IgD-negative memory B cell (primary cell): ENCODE measurements around the gene OTOP2. TPM values are rescaled to one million over a fixed set of nuclear protein-coding genes. Genes with fewer than 3 reads are reported as not detected.

Experiments
- H3K27ac Mint-ChIP-seq, 3 donors: one replicate each; pipeline ENCODE4 v1.8.0; 2020 to 2022; ENCODE audit warnings: mild to moderate bottlenecking in 3 of 3, mixed read lengths in 3 of 3, moderate library complexity in 1 of 3
- H3K27me3 Mint-ChIP-seq: one replicate; pipeline ENCODE4 v1.8.0; 2021; ENCODE audit warnings: mixed read lengths
- H3K36me3 Mint-ChIP-seq: one replicate; pipeline ENCODE4 v1.8.0; 2020; ENCODE audit warnings: mild to moderate bottlenecking, mixed read lengths
- H3K4me1 Mint-ChIP-seq, 3 donors: one replicate each; pipeline ENCODE4 v1.8.0; 2020 to 2022; ENCODE audit warnings: mixed read lengths in 3 of 3, mild to moderate bottlenecking in 1 of 3
- H3K4me3 Mint-ChIP-seq, 4 donors: one replicate each; pipeline ENCODE4 v1.8.0; 2020 to 2022; ENCODE audit warnings: mild to moderate bottlenecking in 4 of 4, mixed read lengths in 4 of 4, moderate library complexity in 3 of 4
- H3K9me3 Mint-ChIP-seq, 3 donors: one replicate each; pipeline ENCODE4 v1.8.0; 2020 to 2021; ENCODE audit warnings: mixed read lengths in 3 of 3, mild to moderate bottlenecking in 1 of 3
- polyA plus RNA-seq: library from polyadenylated mRNA; unstranded; fragments of 300-500 nt; fragmentation: Illumina TruSeq; gene quantifications from one replicate; pipeline ENCODE4 v1.2.3, GENCODE V29; 2021

The OTOP2 gene
- polyA plus RNA-seq, 1 donor from 2014 or later = not detected

GRCh38 chr17:74949455-74950115 lies 25.5 kb downstream of the OTOP2 start:
- Mint-ChIP-seq H3K27me3 (peaks cover 3% of the 10 kb centered on the region), H3K36me3 (no peaks in the 10 kb centered on the region), H3K4me1 (no peaks in the 10 kb centered on the region), H3K9me3 (no peaks in the 10 kb centered on the region), H3K27ac (no peak overlapping the region), H3K4me3 (no peak overlapping the region)

- no peak overlapping the region for H3K27ac Mint-ChIP-seq
- H3K27me3 Mint-ChIP-seq = peaks cover 3% of the 10 kb centered on the region
- H3K4me1 Mint-ChIP-seq = no peaks in the 10 kb centered on the region
- no peaks in the 10 kb centered on the region for H3K9me3 Mint-ChIP-seq
- H3K4me3 Mint-ChIP-seq = no peak overlapping the region
- no peaks in the 10 kb centered on the region for H3K36me3 Mint-ChIP-seq
Measured at GRCh38 chr17:74950207-74950606, 26.1 kb downstream of the OTOP2 start.

- H3K4me3 Mint-ChIP-seq = no peak overlapping the region
- H3K36me3 Mint-ChIP-seq = no peaks in the 10 kb centered on the region
- no peak overlapping the region for H3K27ac Mint-ChIP-seq
- peaks cover 4% of the 10 kb centered on the region for H3K27me3 Mint-ChIP-seq
- H3K9me3 Mint-ChIP-seq = no peaks in the 10 kb centered on the region
- H3K4me1 Mint-ChIP-seq = no peaks in the 10 kb centered on the region
Measured at GRCh38 chr17:74951065-74951464, 27.0 kb downstream of the OTOP2 start.

- Mint-ChIP-seq H3K4me3 (no peak overlapping the region), H3K4me1 (no peaks in the 10 kb centered on the region), H3K36me3 (no peaks in the 10 kb centered on the region), H3K27ac (no peak overlapping the region), H3K27me3 (peaks cover 4% of the 10 kb centered on the region), H3K9me3 (no peaks in the 10 kb centered on the region)
Measured at GRCh38 chr17:74951680-74952421, 27.8 kb downstream of the OTOP2 start.

- Mint-ChIP-seq H3K4me1 (no peaks in the 10 kb centered on the region), H3K9me3 (no peaks in the 10 kb centered on the region), H3K36me3 (no peaks in the 10 kb centered on the region), H3K27ac (no peak overlapping the region), H3K4me3 (no peak overlapping the region), H3K27me3 (peaks cover 4% of the 10 kb centered on the region)
Measured at GRCh38 chr17:74952431-74953133, 28.5 kb downstream of the OTOP2 start.

GRCh38 chr17:74953134-74953687 lies 29.1 kb downstream of the OTOP2 start:
- peaks cover 0 to 2% (median 0%) of the 10 kb centered on the region in 3 donors for H3K4me1 Mint-ChIP-seq
- peaks cover 6% of the 10 kb centered on the region for H3K27me3 Mint-ChIP-seq
- no peaks in the 10 kb centered on the region for H3K9me3 Mint-ChIP-seq
- H3K36me3 Mint-ChIP-seq = no peaks in the 10 kb centered on the region
- H3K4me3 Mint-ChIP-seq = no peak overlapping the region
- no peak overlapping the region for H3K27ac Mint-ChIP-seq

- Mint-ChIP-seq H3K9me3 (no peaks in the 10 kb centered on the region), H3K36me3 (no peaks in the 10 kb centered on the region), H3K4me1 (peaks cover 0 to 2% (median 0%) of the 10 kb centered on the region in 3 donors), H3K27me3 (peaks cover 6% of the 10 kb centered on the region), H3K27ac (no peak overlapping the region), H3K4me3 (no peak overlapping the region)
Measured at GRCh38 chr17:74954115-74954514, 30.0 kb downstream of the OTOP2 start.

- Mint-ChIP-seq H3K27me3 (peaks cover 6% of the 10 kb centered on the region), H3K27ac (no peak overlapping the region), H3K4me1 (peaks cover 0 to 2% (median 0%) of the 10 kb centered on the region in 3 donors), H3K36me3 (no peaks in the 10 kb centered on the region), H3K4me3 (no peak overlapping the region), H3K9me3 (no peaks in the 10 kb centered on the region)
Measured at GRCh38 chr17:74954665-74955421, 30.8 kb downstream of the OTOP2 start.

GRCh38 chr17:74956093-74956492 lies 32.0 kb downstream of the OTOP2 start:
- H3K27me3 Mint-ChIP-seq = peaks cover 6% of the 10 kb centered on the region

GRCh38 chr17:74957935-74958740 lies 34.1 kb downstream of the OTOP2 start:
- Mint-ChIP-seq H3K4me1 (peaks cover 3 to 9% (median 3%) of the 10 kb centered on the region in 3 donors), H3K9me3 (no peaks in the 10 kb centered on the region), H3K27me3 (peaks cover 3% of the 10 kb centered on the region), H3K36me3 (no peaks in the 10 kb centered on the region), H3K27ac (peak overlapping the region in 1 of 3 donors; percentile 74), H3K4me3 (no peak overlapping the region)

More at GRCh38 chr17:74956093-74956492, 32.0 kb downstream of the OTOP2 start:
- H3K9me3 Mint-ChIP-seq = no peaks in the 10 kb centered on the region
- H3K4me1 Mint-ChIP-seq = peaks cover 0 to 5% (median 3%) of the 10 kb centered on the region in 3 donors
- H3K4me3 Mint-ChIP-seq = no peak overlapping the region
- no peak overlapping the region for H3K27ac Mint-ChIP-seq
- H3K36me3 Mint-ChIP-seq = no peaks in the 10 kb centered on the region

GRCh38 chr17:74959826-74960515 lies 35.9 kb downstream of the OTOP2 start:
- Mint-ChIP-seq H3K9me3 (no peaks in the 10 kb centered on the region), H3K4me3 (no peak overlapping the region), H3K27ac (no peak overlapping the region), H3K4me1 (peaks cover 3 to 9% (median 3%) of the 10 kb centered on the region in 3 donors), H3K27me3 (peaks cover 3% of the 10 kb centered on the region), H3K36me3 (no peaks in the 10 kb centered on the region)

GRCh38 chr17:74960570-74961342 lies 36.7 kb downstream of the OTOP2 start:
- H3K4me3 Mint-ChIP-seq = no peak overlapping the region
- no peak overlapping the region for H3K27ac Mint-ChIP-seq
- no peaks in the 10 kb centered on the region for H3K36me3 Mint-ChIP-seq
- H3K27me3 Mint-ChIP-seq = peaks cover 8% of the 10 kb centered on the region
- H3K4me1 Mint-ChIP-seq = peaks cover 3 to 9% (median 3%) of the 10 kb centered on the region in 3 donors
- no peaks in the 10 kb centered on the region for H3K9me3 Mint-ChIP-seq
